ENCODE data around the gene DACH1. TPM values are rescaled to one million over a fixed set of nuclear protein-coding genes. Genes with fewer than 3 reads are reported as not detected.

Gene DACH1
- polyA plus RNA-seq, 3 donors = 0.03 to 0.69 (median 0.26) TPM

- WGBS (ENCODE audit: insufficient coverage) = 100% methylated on average over 1 of the region's 1 CpG
- no peaks in the 10 kb centered on the region for H3K36me3 Mint-ChIP-seq
- H3K4me1 Mint-ChIP-seq = peaks cover 3% of the 10 kb centered on the region
Observed at GRCh38 chr13:71695662-71696061, 171.3 kb downstream of the DACH1 start.

GRCh38 chr13:71685072-71685471 is 181.9 kb downstream of the DACH1 start:
- Histone ChIP-seq H2AFZ (ENCODE audit: insufficient read depth, low read depth, low read length, poor library complexity, severe bottlenecking) (no peak overlapping the region), H3K4me3 (replicated peaks in 1 of 3; ENCODE audit: low read depth in 2 of 3, low read length in 3 of 3) (no peak overlapping the region), H3K9me3 (replicated peaks in 1 of 2; ENCODE audit: control insufficient read depth in 1 of 2, insufficient read depth in 1 of 2, low read length in 2 of 2) (no peaks in the 10 kb centered on the region), H3K9ac (ENCODE audit: insufficient read depth, low read length, poor library complexity, severe bottlenecking) (no peak overlapping the region), H3K36me3 (replicated peaks in 1 of 2; ENCODE audit: control insufficient read depth in 1 of 2, insufficient read depth in 2 of 2, low read length in 2 of 2) (no peaks in the 10 kb centered on the region), H3K4me2 (replicated peaks; ENCODE audit: extremely low read depth, low read length, poor library complexity, severe bottlenecking) (no peak overlapping the region), H3K79me2 (ENCODE audit: insufficient read depth, low read length) (no peaks in the 10 kb centered on the region), H3K27me3 (ENCODE audit: control insufficient read depth in 2 of 2, insufficient read depth in 2 of 2, low read length in 2 of 2) (no peaks in the 10 kb centered on the region), H3K4me1 (ENCODE audit: control insufficient read depth in 1 of 2, insufficient read depth in 2 of 2, low read length in 2 of 2) (no peaks in the 10 kb centered on the region), H3K27ac (ENCODE audit: low read depth in 1 of 2, low read length in 2 of 2) (no peak overlapping the region), H4K20me1 (ENCODE audit: insufficient read depth, low read length) (no peaks in the 10 kb centered on the region)
- Mint-ChIP-seq H3K4me1 (peaks cover 2% of the 10 kb centered on the region), H3K4me3 (no peak overlapping the region), H3K27me3 (ENCODE audit: low read depth in 3 of 3) (peaks cover 0 to 2% (median 0%) of the 10 kb centered on the region in 3 donors), H3K9me3 (peaks cover 0 to 2% (median 0%) of the 10 kb centered on the region in 7 donors), H3K36me3 (peaks cover 2 to 3% of the 10 kb centered on the region in 2 donors), H3K27ac (no peak overlapping the region)
- no peak for TF ChIP-seq CTCF (IDR thresholded peaks at IDR 0.05)
- intact Hi-C loops (cut with micrococcal nuclease) = no loop called here
- no peak for DNase-seq
- WGBS (ENCODE audit: insufficient coverage) = no CpG with 5 or more reads among the region's 3 CpGs

More at GRCh38 chr13:71695662-71696061, 171.3 kb downstream of the DACH1 start:
- no peak overlapping the region for H3K27ac Mint-ChIP-seq
- Histone ChIP-seq H3K36me3 (replicated peaks in 1 of 2; ENCODE audit: control insufficient read depth in 1 of 2, insufficient read depth in 2 of 2, low read length in 2 of 2) (no peaks in the 10 kb centered on the region), H3K27ac (ENCODE audit: low read depth in 1 of 2, low read length in 2 of 2) (no peak overlapping the region), H2AFZ (ENCODE audit: insufficient read depth, low read depth, low read length, poor library complexity, severe bottlenecking) (no peak overlapping the region), H3K9ac (ENCODE audit: insufficient read depth, low read length, poor library complexity, severe bottlenecking) (no peak overlapping the region), H4K20me1 (ENCODE audit: insufficient read depth, low read length) (no peaks in the 10 kb centered on the region), H3K79me2 (ENCODE audit: insufficient read depth, low read length) (no peaks in the 10 kb centered on the region), H3K9me3 (replicated peaks in 1 of 2; ENCODE audit: control insufficient read depth in 1 of 2, insufficient read depth in 1 of 2, low read length in 2 of 2) (no peaks in the 10 kb centered on the region), H3K27me3 (ENCODE audit: control insufficient read depth in 2 of 2, insufficient read depth in 2 of 2, low read length in 2 of 2) (no peaks in the 10 kb centered on the region), H3K4me1 (ENCODE audit: control insufficient read depth in 1 of 2, insufficient read depth in 2 of 2, low read length in 2 of 2) (no peaks in the 10 kb centered on the region), H3K4me3 (replicated peaks in 1 of 3; ENCODE audit: low read depth in 2 of 3, low read length in 3 of 3) (no peak overlapping the region), H3K4me2 (replicated peaks; ENCODE audit: extremely low read depth, low read length, poor library complexity, severe bottlenecking) (no peak overlapping the region)
- TF ChIP-seq CTCF (IDR thresholded peaks at IDR 0.05) = no peak
- peaks cover 0 to 1% (median 0%) of the 10 kb centered on the region in 3 donors for H3K27me3 Mint-ChIP-seq (ENCODE audit: low read depth in 3 of 3)
- no peak overlapping the region for H3K4me3 Mint-ChIP-seq
- intact Hi-C loops (cut with micrococcal nuclease) = no loop called here
- no peak for DNase-seq
- peaks cover 0 to 3% (median 0%) of the 10 kb centered on the region in 7 donors for H3K9me3 Mint-ChIP-seq

All from CD14-positive monocyte (primary cell).